Transverse colon (tissue), 4 donors: Measurements from ENCODE around the gene LYSMD2. TPM values are rescaled to one million over a fixed set of nuclear protein-coding genes. Genes with fewer than 3 reads are reported as not detected.
A peak's percentile ranks its signal among the peaks of the same experiment; 100 is the strongest.

Experiments
- DNase-seq: peaks from one replicate; pipeline ENCODE4 v3.0.0-alpha.2; 2019
- H3K27ac ChIP-seq, 4 donors: fragments of 200-600 bp; sonication (generic); 2 replicates each; pipeline ENCODE4 v1.5.1; 2016 to 2018; ENCODE audit warnings: inconsistent platforms in 4 of 4
- H3K27me3 ChIP-seq: fragments of 200-600 bp; sonication (generic); 2 replicates; pipeline ENCODE4 v1.5.1; 2017; ENCODE audit warnings: inconsistent platforms
- H3K36me3 ChIP-seq, 4 donors: fragments of 200-600 bp; sonication (generic); 2 replicates each; pipeline ENCODE4 v1.5.1; 2017 to 2019; ENCODE audit warnings: inconsistent platforms in 4 of 4
- H3K4me1 ChIP-seq, 4 donors: fragments of 200-600 bp; sonication (generic); 2 replicates each; pipeline ENCODE4 v1.5.1; 2017 to 2020; ENCODE audit warnings: inconsistent platforms in 4 of 4
- H3K4me3 ChIP-seq, 4 donors: fragments of 200-600 bp; sonication (generic); 1 replicate in 1 of 4; 2 replicates in 3 of 4; pipeline versions ENCODE4 v1.5.1 to v1.6.1; 2017 to 2019; ENCODE audit warnings: inconsistent platforms in 4 of 4
- H3K9me3 ChIP-seq, 2 donors: fragments of 200-600 bp; sonication (generic); 2 replicates each; pipeline ENCODE4 v1.5.1; 2017 to 2019; ENCODE audit warnings: inconsistent platforms in 2 of 2
- EP300 ChIP-seq: sonication (generic); formaldehyde crosslinking; IDR thresholded peaks from one replicate; pipeline ENCODE4 v1.6.1; 2017; ENCODE audit warnings: antibody characterized with exemption, low read depth
- POLR2A ChIP-seq: fragments of 450-650 bp; IDR thresholded peaks from one replicate; pipeline ENCODE4 v1.6.1; 2016; ENCODE audit warnings: antibody characterized with exemption, mild to moderate bottlenecking, moderate library complexity
- POLR2AphosphoS5 ChIP-seq, 3 donors: sonication (generic); formaldehyde crosslinking; IDR thresholded peaks; one replicate each; pipeline ENCODE4 v1.6.1; 2016; ENCODE audit warnings: antibody characterized with exemption in 3 of 3
- WGBS, 2 donors: methylation state at CpG; one replicate each; pipeline ENCODE4 v1.1.5; 2018; ENCODE audit warnings: low coverage in 1 of 2; 5-methylcytosine and 5-hydroxymethylcytosine counted together
- in situ Hi-C, 4 donors: fragments of 200-750 bp; cut with MboI; loops; one replicate each; pipeline versions ENCODE4 v1.15.0 to v1.15.1; 2017; ENCODE audit warnings: low sequenced_read_pairs in 3 of 4, low pct_ligation_motif_present in 1 of 4, low pct_unique_long_range_greater_than_20kb in 1 of 4
- intact Hi-C: fragments of 100-400 bp; cut with DNase I; formaldehyde crosslinking; loops from one replicate; pipeline ENCODE4 v1.15.1; 2023; ENCODE audit warnings: low total_unique reads
- total RNA-seq, 4 donors: library from RNA; depleted of rRNA; stranded (reverse); fragments of >200 nt; gene quantifications; one replicate each; pipeline ENCODE4 v1.1.0, GENCODE V29; 2016
- TF ChIP-seq, protein P1 (sequence below), 5 experiments: fragments of 200-600 bp in 3 of 5; fragments of 450-650 bp in 2 of 5; sonication (generic) in 3 of 5; IDR thresholded peaks; 1 replicate in 2 of 5; 2 replicates in 3 of 5; pipeline ENCODE4 v1.5.1; 2016 to 2017; ENCODE audit warnings: antibody characterized with exemption in 5 of 5, inconsistent platforms in 3 of 5, mild to moderate bottlenecking in 2 of 5, moderate library complexity in 1 of 5

The LYSMD2 gene
- total RNA-seq, 4 donors from 2014 or later, result 2.2 to 9.2 (median 4.4) TPM

DNA sequence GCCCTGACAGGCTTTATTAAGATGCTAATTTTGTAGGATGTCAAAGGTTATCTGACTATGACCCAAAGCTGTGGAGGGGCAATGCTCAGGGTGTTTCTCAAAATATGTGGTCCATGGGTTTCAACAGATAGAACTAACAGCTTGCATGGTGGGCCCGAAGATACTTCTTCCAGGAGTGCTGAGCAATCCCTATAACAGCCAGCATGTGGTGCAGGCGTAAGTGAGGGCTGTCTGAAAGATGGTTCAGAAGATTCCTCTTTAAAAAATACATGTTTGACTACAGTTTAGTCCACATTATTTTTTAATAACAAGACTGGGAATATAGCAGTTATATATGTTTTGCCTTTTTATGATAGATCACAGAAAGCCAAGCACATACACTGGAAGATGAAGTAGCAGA is 48.6 kb downstream of the LYSMD2 start:
- H3K4me1 ChIP-seq, result no peaks in the 10 kb centered on the region
- in situ Hi-C loops, result no loop called here

DNA sequence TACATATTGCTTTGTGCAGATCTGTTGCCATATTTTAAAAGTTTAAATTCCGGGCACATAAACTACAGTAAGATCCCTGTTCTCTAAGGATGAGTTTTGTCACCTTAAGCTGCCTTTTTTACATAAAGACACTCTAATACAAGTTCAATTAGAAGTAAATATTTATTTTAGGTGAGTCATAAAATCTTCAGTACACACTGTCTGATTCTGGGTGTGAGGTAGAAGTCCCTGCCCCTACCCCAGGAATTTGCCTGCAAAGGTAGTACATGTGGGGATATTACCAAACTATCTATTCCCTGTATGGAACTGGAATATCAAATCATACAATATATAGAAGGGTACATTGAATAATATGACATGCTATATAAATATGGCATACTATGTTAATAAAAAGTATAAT is 49.9 kb downstream of the LYSMD2 start:
- Histone ChIP-seq H3K9me3 (no peaks in the 10 kb centered on the region), H3K27ac (no peak overlapping the region), H3K4me1 (no peaks in the 10 kb centered on the region), H3K4me3 (no peak overlapping the region), H3K27me3 (peaks cover 22% of the 10 kb centered on the region), H3K36me3 (no peaks in the 10 kb centered on the region)
- no peak for DNase-seq
- 0 to 88% methylated on average over 1 of the region's 1 CpG for WGBS, 2 donors
- intact Hi-C loops, result no loop called here
- in situ Hi-C loops, result no loop called here
- TF ChIP-seq EP300, result no peak
- TF ChIP-seq POLR2A, result no peak
- TF ChIP-seq POLR2AphosphoS5 (IDR thresholded peaks at IDR 0.05), result no peak
- TF ChIP-seq, protein P1, sequence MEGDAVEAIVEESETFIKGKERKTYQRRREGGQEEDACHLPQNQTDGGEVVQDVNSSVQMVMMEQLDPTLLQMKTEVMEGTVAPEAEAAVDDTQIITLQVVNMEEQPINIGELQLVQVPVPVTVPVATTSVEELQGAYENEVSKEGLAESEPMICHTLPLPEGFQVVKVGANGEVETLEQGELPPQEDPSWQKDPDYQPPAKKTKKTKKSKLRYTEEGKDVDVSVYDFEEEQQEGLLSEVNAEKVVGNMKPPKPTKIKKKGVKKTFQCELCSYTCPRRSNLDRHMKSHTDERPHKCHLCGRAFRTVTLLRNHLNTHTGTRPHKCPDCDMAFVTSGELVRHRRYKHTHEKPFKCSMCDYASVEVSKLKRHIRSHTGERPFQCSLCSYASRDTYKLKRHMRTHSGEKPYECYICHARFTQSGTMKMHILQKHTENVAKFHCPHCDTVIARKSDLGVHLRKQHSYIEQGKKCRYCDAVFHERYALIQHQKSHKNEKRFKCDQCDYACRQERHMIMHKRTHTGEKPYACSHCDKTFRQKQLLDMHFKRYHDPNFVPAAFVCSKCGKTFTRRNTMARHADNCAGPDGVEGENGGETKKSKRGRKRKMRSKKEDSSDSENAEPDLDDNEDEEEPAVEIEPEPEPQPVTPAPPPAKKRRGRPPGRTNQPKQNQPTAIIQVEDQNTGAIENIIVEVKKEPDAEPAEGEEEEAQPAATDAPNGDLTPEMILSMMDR (IDR thresholded peaks at IDR 0.05), result no peak

More for the DNA sequence above, 48.6 kb downstream of the LYSMD2 start:
- H3K9me3 ChIP-seq, result no peaks in the 10 kb centered on the region
- H3K36me3 ChIP-seq, result no peaks in the 10 kb centered on the region
- TF ChIP-seq EP300 (no peak), POLR2AphosphoS5 (IDR thresholded peaks at IDR 0.05) (no peak), POLR2A (no peak)
- TF ChIP-seq, protein P1 (IDR thresholded peaks at IDR 0.05), result no peak
- intact Hi-C loops, result no loop called here
- 79 to 100% methylated on average over 1 to 2 of the region's 2 CpGs for WGBS, 2 donors
- no peak overlapping the region for H3K27ac ChIP-seq
- H3K27me3 ChIP-seq, result peaks cover 14% of the 10 kb centered on the region
- H3K4me3 ChIP-seq, result no peak overlapping the region
- DNase-seq, result no peak

DNA sequence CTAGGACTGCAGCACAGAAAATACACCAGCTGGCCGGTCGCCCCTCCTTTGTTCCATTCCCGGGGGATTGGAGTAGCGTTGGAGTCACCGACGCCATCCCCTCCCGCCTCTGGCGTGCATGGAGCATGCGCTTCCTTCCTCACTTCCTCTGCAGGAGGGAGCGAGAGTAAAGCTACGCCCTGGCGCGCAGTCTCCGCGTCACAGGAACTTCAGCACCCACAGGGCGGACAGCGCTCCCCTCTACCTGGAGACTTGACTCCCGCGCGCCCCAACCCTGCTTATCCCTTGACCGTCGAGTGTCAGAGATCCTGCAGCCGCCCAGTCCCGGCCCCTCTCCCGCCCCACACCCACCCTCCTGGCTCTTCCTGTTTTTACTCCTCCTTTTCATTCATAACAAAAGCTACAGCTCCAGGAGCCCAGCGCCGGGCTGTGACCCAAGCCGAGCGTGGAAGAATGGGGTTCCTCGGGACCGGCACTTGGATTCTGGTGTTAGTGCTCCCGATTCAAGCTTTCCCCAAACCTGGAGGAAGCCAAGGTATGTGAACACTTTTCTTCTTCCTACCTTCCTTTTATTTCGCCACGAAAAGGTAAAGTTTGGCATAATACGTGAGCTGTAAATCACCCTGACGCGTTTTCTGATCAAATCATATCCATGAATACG is 56.0 kb downstream of the LYSMD2 start, which contains the start of gene SCG3:
TSS of gene SCG3 (plus strand) at position 201 of the 661 bp plus-strand sequence. CDS start at position 454, 253 bp downstream.
- no peak within 1 kb of the TSS for H3K27ac ChIP-seq
- WGBS, 2 donors, result 11 to 34% methylated on average over 6 to 38 of the region's 38 CpGs

DNA sequence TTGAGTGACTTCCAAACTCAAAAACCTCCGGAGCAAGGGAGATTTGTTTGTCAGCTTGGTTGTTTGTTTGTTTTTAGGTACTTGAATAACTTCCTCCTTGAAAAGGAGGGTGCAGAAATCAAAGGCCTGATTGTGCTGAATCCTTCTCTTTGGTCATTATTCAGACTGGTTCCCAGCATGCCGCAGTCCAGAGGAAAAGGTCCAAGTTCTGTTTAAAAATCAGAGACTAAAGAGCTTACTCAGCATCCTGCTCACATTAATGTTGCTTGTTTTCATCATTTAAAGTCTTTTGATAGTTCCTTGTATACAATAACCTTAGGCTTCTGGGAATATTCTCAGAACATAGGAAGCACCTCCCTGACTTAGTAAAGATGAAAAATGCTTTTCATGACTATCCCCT is 57.1 kb downstream of the LYSMD2 start:
- Histone ChIP-seq H3K27ac (no peak overlapping the region), H3K36me3 (no peaks in the 10 kb centered on the region), H3K4me1 (peaks cover 0 to 8% (median 5%) of the 10 kb centered on the region in 4 donors), H3K9me3 (no peaks in the 10 kb centered on the region), H3K4me3 (no peak overlapping the region), H3K27me3 (peaks cover 45% of the 10 kb centered on the region)
- in situ Hi-C loops (no loop called here), intact Hi-C loops (no loop called here)
- WGBS, 2 donors, result 34 to 46% methylated on average over 2 of the region's 2 CpGs
- DNase-seq, result no peak
- TF ChIP-seq EP300 (no peak), POLR2AphosphoS5 (IDR thresholded peaks at IDR 0.05) (no peak), POLR2A (no peak)
- TF ChIP-seq, protein P1 (IDR thresholded peaks at IDR 0.05), result no peak

More for the DNA sequence above, 56.0 kb downstream of the LYSMD2 start, which contains the start of gene SCG3:
- Histone ChIP-seq H3K36me3 (no peaks in the 10 kb centered on the region), H3K4me3 (peak within 1 kb of the TSS in 1 of 4 donors; percentile 19), H3K9me3 (no peaks in the 10 kb centered on the region), H3K27me3 (peaks cover 45% of the 10 kb centered on the region), H3K4me1 (peaks cover 0 to 8% (median 5%) of the 10 kb centered on the region in 4 donors)
- peak; percentile 76 for DNase-seq
- intact Hi-C loops, result no loop called here
- in situ Hi-C loops, result no loop called here
- TF ChIP-seq EP300 (no peak), POLR2AphosphoS5 (IDR thresholded peaks at IDR 0.05) (no peak), POLR2A (no peak)
- TF ChIP-seq, protein P1 (IDR thresholded peaks at IDR 0.05), result no peak
